NB4 (cell line): ENCODE data around the gene GBGT1.
"Not testable (repeated sequence)": the region's sequence is repeated elsewhere in the genome, so short reads cannot be mapped to it uniquely, and the experiment has no call there.

Experiments
- CTCF ChIP-seq: IDR thresholded peaks from one replicate; pipeline ENCODE4 v1.5.1; 2012; ENCODE audit warnings: low read depth, low read length
- MAX ChIP-seq: IDR thresholded peaks from 2 replicates; pipeline ENCODE4 v1.6.1; 2011; ENCODE audit warnings: low read depth, low read length
- POLR2A ChIP-seq: IDR thresholded peaks from 2 replicates; pipeline ENCODE4 v1.6.1; 2011; ENCODE audit warnings: mild to moderate bottlenecking; ENCODE audit not compliant: insufficient read length; ENCODE audit errors: extremely low read depth

- not testable (repeated sequence) for TF ChIP-seq CTCF, MAX, POLR2A
Measured at GRCh38 chr9:133205481-133205887, 41.8 kb upstream of the GBGT1 start.
